ENCODE measurements around the gene RFC1. TPM values are rescaled to one million over a fixed set of nuclear protein-coding genes. Genes with fewer than 3 reads are reported as not detected.

The RFC1 gene
- total and polyA plus RNA-seq, 4 donors = 11.0 to 75.3 (median 25.9) TPM

Small RNA genes within 50 kb of the gene (small RNA-seq; reads per million reads assigned to genes)
- gene MIR5591 (ENCODE audit: low replicate concordance) (not detected), gene RNU6-32P (ENCODE audit: low replicate concordance) (not detected), gene RNU6-887P (ENCODE audit: low replicate concordance) (not detected)

Other genes with a start within 250 kb of the RFC1 start
- gene WDR19, start 183.8 kb downstream of the RFC1 start, total RNA-seq = 10 to 100 TPM; 37.3 to 75.4 TPM
- 10 to 100 TPM; 14.4 to 43.8 TPM for gene WDR19, start 183.8 kb downstream of the RFC1 start, polyA plus RNA-seq
- under 1 TPM; 0.51 to 0.80 TPM for gene KLB, start 40.6 kb upstream of the RFC1 start, total RNA-seq
- under 1 TPM; 0.06 to 0.26 TPM for gene KLB, start 40.6 kb upstream of the RFC1 start, polyA plus RNA-seq
- gene RPL9, start 92.6 kb upstream of the RFC1 start, total RNA-seq = 1,000 to 10,000 TPM in 1 of 2 donors, 100 to 1,000 TPM in 1; 963 to 2,992 TPM
- gene RPL9, start 92.6 kb upstream of the RFC1 start, polyA plus RNA-seq = 1,000 to 10,000 TPM; 1,357 to 3,293 TPM
- 10 to 100 TPM in 1 of 2 donors, 1 to 10 TPM in 1; 9.8 to 26.7 TPM for gene LIAS, start 92.7 kb upstream of the RFC1 start, total RNA-seq
- gene LIAS, start 92.7 kb upstream of the RFC1 start, polyA plus RNA-seq = 10 to 100 TPM in 1 of 2 donors, 1 to 10 TPM in 1; 8.6 to 15.3 TPM
- gene UGDH, start 161.1 kb upstream of the RFC1 start, total RNA-seq = 10 to 100 TPM; 51.6 to 69.1 TPM
- gene UGDH, start 161.1 kb upstream of the RFC1 start, polyA plus RNA-seq = 10 to 100 TPM; 13.4 to 21.5 TPM

All from lung (tissue), 5 donors.